NOMO-1 treated with dmso at 0.1 percent for 144 hours (cell line): ENCODE data around the gene GRIA1.

Experiments used
- DNase-seq: peaks from one replicate; lab custom pipeline; 2025; ENCODE audit not compliant: unreplicated experiment; lab: John Stamatoyannopoulos, UW

The GRIA1 gene

GRCh38 chr5:153543959-153544470 lies 53.5 kb downstream of the GRIA1 start:
- no peak for DNase-seq

DNA sequence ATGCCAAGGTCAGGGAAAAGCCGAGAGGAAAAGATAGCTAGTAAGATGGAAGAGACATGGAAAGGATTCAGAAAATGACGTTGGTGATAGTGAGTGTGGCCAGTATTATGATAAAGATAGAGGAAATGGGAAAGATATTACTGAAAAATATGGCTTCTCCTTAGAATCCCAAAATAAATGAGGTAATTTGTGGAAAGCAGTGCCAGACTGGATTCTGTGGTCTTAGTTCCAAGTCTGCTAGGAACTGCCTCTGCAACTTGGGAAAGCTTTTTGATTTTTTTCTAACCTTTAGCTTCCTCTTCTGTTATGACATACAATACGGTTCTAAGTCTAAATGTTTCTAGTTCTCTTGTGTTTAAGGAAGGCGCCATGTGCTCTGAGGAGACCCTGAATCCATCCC lies 54.2 kb downstream of the GRIA1 start:
- no peak for DNase-seq

GRCh38 chr5:153546566-153546965 lies 56.1 kb downstream of the GRIA1 start:
- no peak for DNase-seq

DNA sequence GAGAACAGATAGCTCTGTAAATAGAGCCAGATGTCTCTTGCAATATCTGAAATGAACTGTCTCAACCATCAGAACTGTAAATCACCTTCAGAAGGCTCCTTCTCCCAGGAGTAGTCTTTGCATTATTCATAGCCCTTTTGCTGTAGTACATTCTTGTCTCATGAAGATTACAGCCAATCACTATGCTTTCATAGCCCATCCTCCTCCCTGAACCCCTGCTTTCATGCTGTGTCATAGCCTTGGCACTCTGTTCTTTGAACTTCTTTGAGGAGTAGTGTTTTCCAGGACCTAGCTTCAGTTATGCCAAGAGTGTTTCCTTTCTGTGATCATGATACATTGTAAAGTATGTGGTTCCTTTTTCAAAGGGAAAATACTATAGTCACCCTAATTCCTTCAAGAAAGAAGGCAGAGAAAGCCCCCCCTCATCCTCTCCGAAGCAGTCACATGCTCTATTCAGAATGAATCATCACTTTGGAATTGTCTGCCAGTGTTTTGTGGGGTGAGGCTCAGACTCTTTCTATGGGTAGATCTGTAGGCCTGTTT lies 61.1 kb downstream of the GRIA1 start:
- no peak for DNase-seq

GRCh38 chr5:153552886-153553285 lies 62.4 kb downstream of the GRIA1 start:
- no peak for DNase-seq

DNA sequence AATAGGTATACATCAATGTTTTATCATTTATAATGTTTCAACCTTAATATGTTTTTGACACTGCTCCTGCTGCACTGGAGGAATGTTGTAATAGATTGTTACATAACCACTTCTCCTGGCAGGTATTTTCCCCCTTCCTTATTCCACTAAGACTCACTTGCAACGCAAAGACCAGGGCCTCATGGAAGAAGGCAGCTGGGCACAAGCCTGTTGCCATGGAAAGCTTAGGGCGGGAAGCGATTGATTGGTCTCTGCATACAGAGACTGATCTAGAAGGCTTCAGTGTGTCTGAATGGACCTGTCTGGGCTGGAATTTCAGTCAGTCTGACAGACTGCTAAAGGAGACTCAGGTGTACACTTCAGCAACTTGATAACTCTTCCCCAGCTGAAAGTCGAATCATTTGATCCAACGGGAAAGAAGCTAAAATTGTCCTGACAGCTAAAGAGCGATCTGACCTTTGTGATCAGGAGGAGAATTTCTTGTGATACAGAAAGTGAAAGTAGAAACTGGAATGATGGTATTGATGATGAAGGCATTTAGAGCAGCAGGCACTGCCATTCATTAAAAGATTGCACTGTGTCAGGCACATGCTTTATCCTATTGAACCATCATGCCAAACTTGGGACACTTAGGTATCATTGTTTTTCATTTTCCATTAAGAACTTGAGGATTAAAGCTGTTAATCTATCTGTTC lies 65.1 kb downstream of the GRIA1 start:
- DNase-seq = no peak

DNA sequence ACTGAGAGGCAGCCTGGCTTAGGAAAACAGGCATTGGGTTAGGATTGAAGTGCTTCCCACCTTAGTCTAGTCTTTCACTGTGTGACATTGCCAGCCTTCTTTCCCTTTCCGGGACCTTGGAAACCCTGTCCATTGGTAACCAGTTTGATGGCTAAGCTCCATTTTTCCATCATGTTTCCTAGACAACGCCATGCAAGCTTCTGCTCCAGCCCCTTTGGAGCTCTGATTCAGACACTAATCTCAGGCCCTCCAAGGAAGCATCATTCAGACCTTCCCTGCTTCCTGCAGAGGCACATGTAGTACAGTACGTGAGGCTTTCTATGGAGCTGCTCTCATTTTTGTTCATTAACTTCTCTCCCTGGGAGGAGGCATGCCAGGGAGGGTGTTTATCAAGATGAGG lies 68.5 kb downstream of the GRIA1 start:
- no peak for DNase-seq

GRCh38 chr5:153559926-153560325 lies 69.5 kb downstream of the GRIA1 start:
- DNase-seq = no peak

DNA sequence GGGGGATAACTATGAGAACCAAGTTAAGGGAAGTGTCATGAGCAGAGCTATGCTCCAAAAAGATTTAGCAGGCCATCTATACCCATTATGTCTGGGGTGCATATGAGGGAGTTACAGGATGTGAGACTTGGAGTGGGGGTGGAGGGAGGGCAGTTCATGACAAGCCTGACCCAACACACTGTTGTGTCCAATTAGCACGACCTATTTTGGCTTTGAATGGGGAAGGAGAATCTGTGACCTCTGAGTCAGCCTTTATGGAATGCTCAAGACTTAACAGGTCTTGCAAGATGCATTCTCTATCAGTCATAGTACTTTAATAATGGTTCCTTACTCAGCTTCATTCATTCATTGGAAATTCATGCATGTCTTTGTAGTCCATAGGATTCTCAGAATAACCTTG lies 71.7 kb downstream of the GRIA1 start:
- DNase-seq = no peak

GRCh38 chr5:153565822-153566221 lies 75.4 kb downstream of the GRIA1 start:
- no peak for DNase-seq

- DNase-seq = no peak
Measured at GRCh38 chr5:153569036-153569435, 78.6 kb downstream of the GRIA1 start.

DNA sequence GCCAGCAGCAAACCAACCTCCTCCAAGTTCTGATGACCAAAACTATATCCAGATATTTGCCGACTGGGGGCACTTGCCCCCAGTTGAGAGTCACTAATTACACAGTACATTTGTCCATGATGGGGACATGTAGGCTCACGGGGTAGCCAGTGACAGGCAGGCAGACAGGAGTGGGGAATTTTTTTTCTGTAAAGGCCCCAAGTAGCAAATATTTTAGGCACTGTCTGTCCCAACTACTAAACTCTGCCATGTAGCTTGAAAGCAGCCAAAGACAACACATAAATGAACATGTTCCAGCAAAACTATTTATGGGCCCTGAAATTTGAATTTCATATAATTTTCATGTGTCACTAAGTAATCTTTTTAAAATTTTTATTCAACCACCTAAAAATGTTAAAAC lies 80.7 kb downstream of the GRIA1 start:
- DNase-seq = no peak

DNA sequence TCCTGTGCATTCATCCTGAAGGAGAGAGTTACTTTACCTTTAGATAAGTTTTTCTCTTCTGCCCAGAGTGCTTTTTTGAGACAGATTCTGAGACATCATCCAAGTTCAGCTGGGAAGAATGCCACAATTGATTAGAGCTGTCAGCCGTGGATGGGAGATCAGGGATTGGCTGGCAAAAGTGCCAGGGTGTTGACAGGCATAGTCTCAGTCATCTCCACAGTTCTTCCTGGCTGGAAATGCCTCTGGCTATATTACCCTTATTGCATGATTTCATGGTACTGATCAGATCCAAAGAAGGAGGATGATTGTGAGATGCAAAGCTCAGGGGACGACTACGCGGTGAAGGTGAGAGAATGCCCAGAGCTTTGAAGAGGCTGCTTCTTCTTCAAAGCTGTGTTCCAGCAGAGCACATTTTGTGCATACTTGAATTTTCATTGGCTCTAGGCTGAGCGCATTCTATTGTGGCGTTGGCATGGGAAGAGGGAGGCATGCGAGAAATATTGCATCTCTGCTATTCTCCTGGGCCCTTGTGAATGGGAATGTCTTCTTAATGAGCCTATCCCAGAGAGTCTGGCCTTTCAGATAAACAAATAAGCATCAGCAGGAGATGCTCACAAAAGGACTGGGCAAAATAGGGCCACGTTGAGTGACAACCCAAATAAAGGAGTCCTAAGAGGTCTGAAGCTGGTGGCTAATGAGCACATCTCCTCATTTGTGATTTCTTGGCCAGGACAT lies 82.1 kb downstream of the GRIA1 start:
- no peak for DNase-seq

- DNase-seq = no peak
Measured at GRCh38 chr5:153573326-153574033, 83.0 kb downstream of the GRIA1 start.

DNA sequence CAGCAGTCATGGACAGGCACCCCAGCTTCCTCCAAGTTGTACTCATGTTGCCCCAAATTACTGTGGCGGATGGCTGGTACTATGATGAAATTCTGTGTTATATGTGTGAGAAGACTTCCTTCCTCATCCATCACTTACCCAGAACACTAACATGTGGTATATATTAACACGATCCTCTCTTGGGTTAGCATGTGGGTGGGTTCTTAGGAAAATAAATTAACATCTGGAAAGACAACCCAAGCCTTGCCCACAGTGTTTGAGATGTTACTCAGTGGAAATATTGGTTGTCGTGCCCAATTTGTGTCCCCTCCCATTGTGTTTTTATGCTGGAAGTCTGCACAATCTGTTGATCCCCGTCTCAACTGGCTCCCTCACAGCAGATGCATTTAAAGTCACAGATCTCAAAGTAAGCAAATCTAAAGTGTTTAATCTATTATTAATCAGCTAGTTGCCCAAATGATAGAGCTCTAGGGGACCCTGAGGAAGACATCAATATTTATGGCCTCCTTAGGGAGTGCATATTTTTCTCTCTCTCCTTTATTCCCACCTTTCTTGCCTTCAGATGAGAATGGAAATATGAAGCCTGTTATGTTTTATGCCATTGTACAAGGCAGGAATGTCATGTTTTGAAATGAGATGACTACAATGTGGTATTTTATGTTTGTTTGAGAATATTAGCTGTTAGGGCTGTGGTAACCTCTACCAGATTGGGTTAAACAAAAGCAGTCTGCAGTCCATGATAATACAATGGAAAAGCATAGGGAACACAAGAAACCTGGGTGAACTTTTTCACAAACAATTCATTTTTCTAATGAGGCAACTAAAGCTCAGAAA lies 93.9 kb downstream of the GRIA1 start:
- no peak for DNase-seq

GRCh38 chr5:153584960-153585359 lies 94.5 kb downstream of the GRIA1 start:
- no peak for DNase-seq

DNA sequence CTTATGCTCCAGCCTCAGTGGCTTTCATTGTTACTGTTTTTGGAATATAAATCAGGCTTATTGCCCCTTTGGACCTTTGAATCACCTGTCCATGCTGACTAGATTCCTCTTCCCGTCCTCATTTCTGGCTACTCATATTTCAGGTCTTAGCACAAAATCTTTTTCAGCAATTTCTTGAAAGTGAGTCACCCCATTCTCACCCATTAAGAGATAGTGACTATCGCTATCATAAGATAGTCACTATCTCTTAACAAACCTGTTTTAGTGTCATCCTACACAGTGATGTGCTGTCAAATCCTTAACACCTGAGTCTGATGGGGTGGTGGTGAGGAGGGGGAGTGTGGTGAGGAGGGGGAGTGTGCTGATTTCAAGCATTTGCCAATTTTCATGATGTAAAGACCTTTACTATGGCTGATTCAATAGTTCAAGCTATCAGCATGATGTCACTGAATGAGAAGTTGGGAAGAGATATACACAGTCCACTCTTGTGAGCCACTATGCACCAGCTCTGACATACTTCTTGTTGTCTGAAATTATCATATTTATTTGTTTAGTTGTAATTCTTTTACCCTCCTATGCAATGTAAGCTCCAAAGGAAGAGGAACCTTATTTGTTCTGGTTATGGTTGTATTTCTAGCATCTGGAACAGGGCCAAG lies 95.3 kb downstream of the GRIA1 start:
- no peak for DNase-seq

GRCh38 chr5:153592081-153592480 lies 101.6 kb downstream of the GRIA1 start:
- DNase-seq = no peak

DNA sequence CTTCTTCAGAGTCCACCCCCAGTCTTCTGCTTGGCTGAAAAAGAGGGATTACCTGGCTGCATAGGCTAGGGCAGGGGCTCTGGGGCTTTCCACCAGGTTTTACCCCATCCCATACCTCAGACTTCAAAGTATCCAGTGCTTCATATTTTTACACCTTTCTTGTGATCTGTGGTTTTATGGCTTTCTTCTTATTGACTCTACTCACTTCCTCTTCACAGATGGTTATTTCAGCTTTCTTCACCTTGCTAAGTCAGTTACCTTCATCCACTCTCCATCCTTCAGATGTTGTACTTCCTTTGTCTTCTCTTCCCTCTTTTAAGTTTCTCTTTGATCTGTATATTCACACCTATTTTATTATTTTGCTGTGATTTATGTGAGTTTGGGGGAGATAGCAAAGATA lies 104.3 kb downstream of the GRIA1 start:
- DNase-seq = no peak

- no peak for DNase-seq
Measured at GRCh38 chr5:153598099-153598498, 107.6 kb downstream of the GRIA1 start.
